OCI-LY3 (cell line): ENCODE data around the gene CACNB4.

Source experiments
- H2AFZ ChIP-seq: fragments of 200-600, 300-600 bp; shearing (Covaris generic); 2 replicates; pipeline ENCODE4 v1.6.0; 2014; ENCODE audit warnings: antibody characterized with exemption, low read depth, low read length
- H3K27ac ChIP-seq: fragments of 200-600, 300-600 bp; sonication (generic); 2 replicates; pipeline ENCODE4 v1.5.1; 2014; ENCODE audit warnings: mild to moderate bottlenecking, low read length, moderate library complexity, mixed read lengths
- H3K27me3 ChIP-seq: fragments of 200-600, 300-600 bp; sonication (generic); 2 replicates; pipeline ENCODE4 v1.6.1; 2014; ENCODE audit warnings: low read depth, low read length, mixed read lengths
- H3K36me3 ChIP-seq: fragments of 200-600, 300-600 bp; sonication (generic); replicated peaks from 2 replicates; pipeline ENCODE3; 2014; ENCODE audit warnings: low read depth, low read length, mixed read lengths
- H3K4me1 ChIP-seq: fragments of 300-600, 200-600 bp; sonication (generic); 2 replicates; pipeline ENCODE4 v1.6.1; 2014; ENCODE audit warnings: low read length, mixed read lengths
- H3K4me2 ChIP-seq: fragments of 200-600, 300-600 bp; sonication (generic); 2 replicates; pipeline ENCODE4 v1.6.1; 2014; ENCODE audit warnings: low read length, mixed read lengths
- H3K4me3 ChIP-seq: fragments of 300-600, 200-600 bp; sonication (generic); 2 replicates; pipeline ENCODE4 v1.5.1; 2014; ENCODE audit warnings: antibody characterized with exemption, mild to moderate bottlenecking, low read length, moderate library complexity
- H3K79me2 ChIP-seq: fragments of 300-600, 200-600 bp; shearing (Covaris generic); 2 replicates; pipeline ENCODE4 v1.6.1; 2014; ENCODE audit warnings: mild to moderate bottlenecking, low read length, mixed read lengths
- H3K9ac ChIP-seq: fragments of 300-600, 200-600 bp; shearing (Covaris generic); 2 replicates; pipeline ENCODE4 v1.6.0; 2014; ENCODE audit warnings: mild to moderate bottlenecking, low read length, moderate library complexity
- H3K9me3 ChIP-seq: fragments of 200-600, 300-600 bp; shearing (Covaris generic); 2 replicates; pipeline ENCODE4 v1.6.1; 2014; ENCODE audit warnings: low read length, mixed read lengths; ENCODE audit not compliant: insufficient read depth
- H4K20me1 ChIP-seq: fragments of 200-600, 300-600 bp; sonication (generic); 2 replicates; pipeline ENCODE4 v1.6.1; 2016; ENCODE audit warnings: low read length, mixed read lengths; ENCODE audit not compliant: insufficient read depth
- CTCF ChIP-seq: fragments of 200-600, 300-600 bp; sonication (generic); IDR thresholded peaks from 2 replicates; pipeline ENCODE4 v1.5.1; 2014; ENCODE audit warnings: antibody characterized with exemption, low read length, low read depth
- EZH2phosphoT487 ChIP-seq: fragments of 200-600 bp; shearing (Covaris generic); IDR thresholded peaks from 2 replicates; pipeline ENCODE4 v1.6.1; 2018; ENCODE audit warnings: antibody characterized with exemption, mixed run types, low read depth

Gene CACNB4

DNA sequence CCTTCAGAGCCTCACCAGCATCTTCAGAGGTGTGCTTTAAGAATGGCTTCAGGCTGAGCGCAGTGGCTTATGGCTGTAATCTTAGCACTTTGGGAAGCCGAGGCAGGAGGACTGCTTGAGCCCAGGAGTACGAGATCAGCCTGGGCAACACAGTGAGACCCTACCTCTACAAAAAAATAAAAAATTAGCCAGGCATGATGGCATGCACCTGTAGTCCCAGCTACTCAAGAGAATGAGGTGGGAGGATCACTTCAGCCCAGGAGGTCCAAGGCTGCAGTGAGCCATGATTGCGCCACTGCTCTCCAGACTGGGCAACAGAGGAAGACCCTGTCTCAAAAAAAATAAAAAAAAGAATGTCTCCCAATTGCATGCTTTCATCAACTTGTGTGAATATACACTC, 137.3 kb downstream of the CACNB4 start:
- TF ChIP-seq CTCF (no peak), EZH2phosphoT487 (no peak)
- H2AFZ ChIP-seq = no peak overlapping the region

DNA sequence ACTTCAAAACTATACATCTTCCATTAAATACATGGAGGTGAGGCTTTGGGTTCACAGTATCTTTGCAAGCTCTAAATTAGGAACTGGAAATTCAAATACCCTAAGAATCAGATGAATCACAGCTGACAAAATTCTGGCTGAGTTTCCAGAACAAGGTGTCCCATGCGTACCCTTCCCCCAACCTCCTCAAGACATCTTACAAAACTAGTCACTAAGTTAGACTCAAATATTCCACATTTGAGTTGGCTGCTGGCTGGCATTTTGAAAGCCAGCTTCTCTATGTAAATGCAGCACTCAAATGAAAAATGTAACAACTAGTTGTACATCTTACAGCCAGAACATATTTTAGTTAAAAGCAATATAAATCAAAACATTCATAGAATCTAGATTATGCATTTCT, 139.6 kb downstream of the CACNB4 start:
- Histone ChIP-seq H3K27ac (no peak overlapping the region), H3K27me3 (0 out of 2 replicates have a peak, but pooled peaks cover 3% of the 10 kb centered on the region), H3K9ac (no peak overlapping the region), H4K20me1 (no peaks in the 10 kb centered on the region), H3K4me1 (no peaks in the 10 kb centered on the region), H3K36me3 (no peaks in the 10 kb centered on the region), H3K4me3 (no peak overlapping the region), H2AFZ (no peak overlapping the region), H3K4me2 (no peak overlapping the region), H3K9me3 (no peaks in the 10 kb centered on the region), H3K79me2 (no peaks in the 10 kb centered on the region)
- no peak for TF ChIP-seq CTCF

More for the DNA sequence above, 137.3 kb downstream of the CACNB4 start:
- Histone ChIP-seq H3K4me3 (no peak overlapping the region), H3K9me3 (no peaks in the 10 kb centered on the region), H3K79me2 (no peaks in the 10 kb centered on the region), H3K36me3 (no peaks in the 10 kb centered on the region), H3K9ac (no peak overlapping the region), H3K4me1 (no peaks in the 10 kb centered on the region), H3K27ac (no peak overlapping the region), H4K20me1 (no peaks in the 10 kb centered on the region), H3K27me3 (no peaks in the 10 kb centered on the region; the same call in 1 of the 2 replicates), H3K4me2 (no peak overlapping the region)

DNA sequence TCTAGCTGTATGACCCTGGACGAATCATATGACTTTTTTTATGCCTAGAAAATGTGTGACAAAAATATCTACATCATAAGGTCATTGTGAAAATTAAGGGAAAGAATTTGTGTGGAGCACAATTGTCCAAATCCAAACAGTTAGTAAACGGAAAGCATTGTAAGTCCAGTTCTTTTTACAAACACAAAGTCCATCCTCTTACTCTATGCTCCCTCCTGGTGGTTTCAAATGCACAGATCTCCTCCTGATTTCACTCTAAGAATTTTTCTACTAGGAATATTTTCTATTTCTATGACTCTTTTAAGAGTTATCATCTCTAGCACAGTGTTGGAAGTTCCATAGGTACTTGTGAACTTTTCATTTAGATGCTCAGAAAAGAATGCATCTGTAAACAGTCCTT, 145.4 kb downstream of the CACNB4 start:
- H4K20me1 ChIP-seq = no peaks in the 10 kb centered on the region
- H3K27ac ChIP-seq = no peak overlapping the region
- no peak overlapping the region for H2AFZ ChIP-seq
- no peak overlapping the region for H3K9ac ChIP-seq
- no peak overlapping the region for H3K4me2 ChIP-seq
- H3K79me2 ChIP-seq = no peaks in the 10 kb centered on the region
- H3K27me3 ChIP-seq = peaks cover 35% of the 10 kb centered on the region
- H3K9me3 ChIP-seq = peaks cover 3% of the 10 kb centered on the region; the same call in 1 of the 2 replicates
- no peak overlapping the region for H3K4me3 ChIP-seq
- no peaks in the 10 kb centered on the region for H3K4me1 ChIP-seq
- TF ChIP-seq EZH2phosphoT487 = no peak
- TF ChIP-seq CTCF = peak; percentile 35
- H3K36me3 ChIP-seq = no peaks in the 10 kb centered on the region

DNA sequence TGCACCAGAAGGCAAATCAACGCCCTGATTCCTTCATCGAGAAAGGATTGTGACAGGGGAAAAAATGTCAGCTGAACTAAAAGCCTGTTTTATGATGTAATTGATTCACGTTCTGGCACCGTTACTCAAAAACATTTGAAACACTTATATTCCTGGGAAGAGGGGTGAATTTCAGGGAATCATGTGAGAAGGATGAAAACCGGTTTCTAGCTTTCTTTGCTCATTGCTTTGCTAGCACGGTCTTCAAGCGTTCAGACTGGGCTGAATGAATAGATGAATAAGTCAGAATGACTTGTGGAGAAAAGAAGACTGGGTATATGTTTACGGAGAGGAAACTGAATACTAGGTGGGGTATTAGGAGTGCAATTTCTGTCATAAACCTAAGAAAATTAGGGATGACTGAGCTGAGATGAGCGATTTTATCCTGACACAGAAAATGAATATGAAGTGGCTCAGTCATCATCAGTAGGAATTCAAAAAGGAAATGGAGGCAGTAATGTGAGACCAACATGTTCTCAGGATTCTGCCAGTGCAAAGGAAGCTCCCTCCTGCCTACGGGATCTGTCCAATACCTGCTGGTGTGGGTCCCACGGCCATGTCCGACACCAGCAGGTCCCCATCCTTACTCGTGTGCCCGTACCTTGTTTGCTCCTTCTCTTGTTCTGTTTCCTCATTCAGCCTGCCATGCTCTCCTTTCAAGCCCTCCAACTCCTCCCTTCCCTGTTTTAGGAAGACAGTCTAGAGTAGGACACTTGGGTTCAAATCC, 146.0 kb downstream of the CACNB4 start:
- no peak for TF ChIP-seq EZH2phosphoT487
- TF ChIP-seq CTCF = no peak
- Histone ChIP-seq H3K4me3 (no peak overlapping the region), H3K9ac (no peak overlapping the region)

More for the DNA sequence above, 146.0 kb downstream of the CACNB4 start:
- Histone ChIP-seq H3K4me2 (no peak overlapping the region), H2AFZ (no peak overlapping the region), H3K4me1 (no peaks in the 10 kb centered on the region), H4K20me1 (no peaks in the 10 kb centered on the region), H3K27ac (no peak overlapping the region), H3K36me3 (no peaks in the 10 kb centered on the region), H3K9me3 (peaks cover 3% of the 10 kb centered on the region; the same call in 1 of the 2 replicates), H3K27me3 (peaks cover 35% of the 10 kb centered on the region), H3K79me2 (no peaks in the 10 kb centered on the region)
